HUDEP-2 (cell line): ENCODE measurements around the gene IFNLR1.
A peak's percentile ranks its signal among the peaks of the same experiment; 100 is the strongest.

Source experiments
- DNase-seq, 76 experiments: peaks; one replicate each; lab custom pipeline; 2025; ENCODE audit not compliant: unreplicated experiment in 76 of 76; lab: John Stamatoyannopoulos, UW

IFNLR1 gene

DNA sequence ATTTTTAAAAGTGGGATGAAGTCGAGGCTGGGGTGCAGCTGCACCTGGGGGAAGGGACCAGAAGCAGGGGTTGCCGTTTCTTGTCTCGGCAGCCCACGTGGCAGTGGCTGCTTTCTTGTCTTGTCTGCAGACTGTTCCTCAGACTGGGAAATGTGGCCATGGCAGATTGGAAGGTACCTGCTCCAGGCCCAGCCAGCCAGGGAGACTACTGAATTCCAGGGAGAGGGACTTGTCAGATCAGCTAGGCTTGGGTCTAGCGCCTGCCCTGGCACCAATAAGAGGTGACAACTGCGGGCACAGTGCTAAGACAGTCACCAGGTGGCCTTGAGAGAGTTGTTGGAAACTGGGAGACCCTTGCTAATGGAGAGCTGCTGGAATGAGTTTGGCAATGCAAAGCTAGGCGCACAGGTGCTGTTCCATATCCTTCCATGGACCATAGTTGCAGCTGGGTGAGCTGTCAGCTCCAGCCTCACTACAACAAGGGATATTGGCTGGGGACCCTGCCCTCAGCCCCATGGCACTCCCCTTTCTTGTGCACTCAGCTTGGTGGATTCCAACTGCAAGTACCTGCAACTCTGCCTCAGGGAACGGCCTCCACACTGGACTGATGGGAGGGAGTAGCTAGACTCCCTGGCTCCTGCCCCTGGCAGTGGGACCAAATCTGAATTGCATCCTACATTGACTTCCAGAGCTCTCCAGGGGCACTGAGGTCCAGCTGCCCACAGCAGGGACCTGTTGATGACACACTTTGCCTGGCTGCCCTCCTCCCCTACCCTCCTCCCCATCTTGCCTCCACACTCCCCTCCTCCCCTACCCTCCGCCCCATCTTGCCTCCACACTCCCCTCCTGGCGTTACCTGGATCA is 34.2 kb downstream of the IFNLR1 start:
- DNase-seq, result no peak

DNA sequence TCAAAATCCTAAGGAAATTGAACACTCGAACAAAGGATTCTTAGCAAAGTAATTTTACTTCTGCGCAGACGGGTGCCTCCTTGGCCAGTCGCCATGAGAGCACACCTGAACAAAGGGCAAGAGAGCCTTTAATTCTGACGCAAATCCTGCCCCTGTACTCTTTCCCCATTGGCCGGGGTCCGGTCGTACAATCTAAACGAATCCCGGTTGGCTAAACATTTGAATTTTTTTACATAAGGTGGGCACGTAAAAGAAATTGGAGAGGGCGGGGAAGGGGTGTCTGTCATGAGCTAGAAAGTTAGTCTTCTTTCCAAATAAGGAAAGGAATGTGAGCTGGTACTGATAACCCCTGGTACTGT is 35.9 kb downstream of the IFNLR1 start:
- DNase-seq, result no peak

DNA sequence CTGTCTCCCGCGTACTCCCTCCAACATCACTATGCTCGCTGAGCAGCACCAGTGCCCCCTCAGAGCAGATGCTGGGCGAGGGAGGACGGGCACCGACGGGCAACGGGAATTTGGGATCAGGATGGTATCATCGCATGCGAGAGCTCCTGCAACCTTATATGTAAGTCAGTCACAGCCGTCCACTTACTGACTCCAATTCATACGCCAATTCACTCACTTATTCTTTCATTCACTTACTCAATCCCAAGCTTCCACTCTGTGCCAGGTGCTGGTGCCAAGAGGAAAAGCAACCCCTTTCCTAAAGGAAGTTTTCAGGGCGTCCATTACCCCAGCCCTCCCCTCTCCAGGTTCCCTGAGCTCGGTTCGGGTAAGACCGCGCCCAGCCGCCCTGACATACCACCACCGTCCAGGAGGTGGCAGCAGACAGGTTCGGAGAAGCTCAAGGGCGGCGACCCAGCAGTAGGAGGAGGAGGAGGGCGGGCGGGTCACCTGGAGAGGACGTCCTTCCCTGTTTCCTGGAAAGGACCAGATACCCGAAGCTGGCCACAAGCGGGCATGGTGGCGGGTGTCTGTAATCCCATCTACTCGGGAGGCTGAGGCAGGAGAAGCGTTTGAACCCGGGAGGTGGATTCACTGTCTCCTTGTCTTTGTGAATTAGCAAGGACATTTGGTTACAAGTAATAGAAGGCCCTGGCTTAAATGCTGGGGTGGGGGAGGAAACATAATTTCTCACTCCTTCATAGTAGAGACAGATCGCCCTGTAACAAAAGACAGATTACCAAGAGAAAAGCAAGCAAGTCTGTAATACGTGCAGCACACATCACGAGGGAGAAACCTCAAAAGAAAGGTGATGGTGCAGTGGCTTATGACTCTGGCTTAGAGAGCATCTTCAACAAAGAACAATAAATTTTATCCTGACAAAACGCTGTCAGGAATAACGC is 36.6 kb downstream of the IFNLR1 start:
- peak in 72 of 76 experiments; percentile 1 to 83 (median 64) for DNase-seq

DNA sequence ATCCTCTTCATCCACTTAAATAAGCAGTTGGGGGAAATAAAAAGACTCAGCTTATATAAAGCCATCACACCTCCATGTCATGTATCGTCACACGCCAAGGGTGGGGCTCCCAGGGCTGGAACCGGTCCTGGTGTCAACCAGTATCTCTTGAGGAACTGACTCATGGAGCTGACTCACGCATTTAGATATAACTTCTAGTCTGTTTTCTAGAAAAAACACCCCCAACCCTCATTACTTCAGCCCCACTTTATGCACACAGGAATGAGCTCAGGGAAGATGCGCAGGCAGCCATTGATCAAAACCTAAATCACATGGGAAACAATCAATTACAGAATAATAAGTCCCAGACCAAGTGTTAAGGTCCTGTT is 37.2 kb downstream of the IFNLR1 start:
- DNase-seq, result peak in 59 of 76 experiments; percentile 6 to 70 (median 39)

DNA sequence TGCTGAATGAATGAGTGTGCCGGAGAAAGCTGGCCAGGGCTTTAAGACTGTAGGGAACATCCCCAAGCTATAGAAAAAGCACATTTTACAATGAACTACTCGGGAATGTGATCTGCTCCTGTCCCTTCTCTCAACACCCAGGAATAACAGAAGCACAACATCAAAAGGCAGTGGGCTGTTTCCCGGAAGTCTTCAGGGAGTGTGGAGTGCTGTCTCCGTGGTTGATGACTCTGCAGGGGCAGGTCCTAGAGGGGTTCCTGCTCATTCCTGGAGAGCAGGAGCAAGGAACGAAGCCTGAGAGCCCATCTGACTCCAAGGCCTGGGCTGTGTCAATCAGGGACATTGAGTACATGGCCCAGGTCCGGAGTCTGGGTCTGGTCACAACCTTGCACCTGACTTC is 39.3 kb downstream of the IFNLR1 start:
- DNase-seq, result no peak

DNA sequence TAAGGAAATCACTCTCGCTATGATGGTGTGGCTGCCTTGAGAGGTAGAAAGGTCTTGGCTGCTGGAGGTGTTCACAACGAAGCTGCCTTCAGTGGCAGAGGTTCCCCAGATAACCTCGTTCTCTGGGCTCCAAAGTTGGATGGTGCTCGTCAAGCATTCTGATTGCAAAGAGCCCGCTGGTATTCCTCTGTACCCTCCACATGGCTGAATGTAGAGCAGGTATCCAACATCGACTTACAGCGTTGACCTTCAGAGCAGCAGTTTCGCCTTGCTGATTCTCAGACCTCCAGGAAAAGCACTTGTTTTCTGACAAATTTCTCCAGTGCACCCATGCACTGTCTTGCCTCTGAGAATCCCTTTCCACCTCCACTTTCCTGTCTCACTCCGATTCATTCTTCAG is 39.9 kb downstream of the IFNLR1 start:
- no peak for DNase-seq

DNA sequence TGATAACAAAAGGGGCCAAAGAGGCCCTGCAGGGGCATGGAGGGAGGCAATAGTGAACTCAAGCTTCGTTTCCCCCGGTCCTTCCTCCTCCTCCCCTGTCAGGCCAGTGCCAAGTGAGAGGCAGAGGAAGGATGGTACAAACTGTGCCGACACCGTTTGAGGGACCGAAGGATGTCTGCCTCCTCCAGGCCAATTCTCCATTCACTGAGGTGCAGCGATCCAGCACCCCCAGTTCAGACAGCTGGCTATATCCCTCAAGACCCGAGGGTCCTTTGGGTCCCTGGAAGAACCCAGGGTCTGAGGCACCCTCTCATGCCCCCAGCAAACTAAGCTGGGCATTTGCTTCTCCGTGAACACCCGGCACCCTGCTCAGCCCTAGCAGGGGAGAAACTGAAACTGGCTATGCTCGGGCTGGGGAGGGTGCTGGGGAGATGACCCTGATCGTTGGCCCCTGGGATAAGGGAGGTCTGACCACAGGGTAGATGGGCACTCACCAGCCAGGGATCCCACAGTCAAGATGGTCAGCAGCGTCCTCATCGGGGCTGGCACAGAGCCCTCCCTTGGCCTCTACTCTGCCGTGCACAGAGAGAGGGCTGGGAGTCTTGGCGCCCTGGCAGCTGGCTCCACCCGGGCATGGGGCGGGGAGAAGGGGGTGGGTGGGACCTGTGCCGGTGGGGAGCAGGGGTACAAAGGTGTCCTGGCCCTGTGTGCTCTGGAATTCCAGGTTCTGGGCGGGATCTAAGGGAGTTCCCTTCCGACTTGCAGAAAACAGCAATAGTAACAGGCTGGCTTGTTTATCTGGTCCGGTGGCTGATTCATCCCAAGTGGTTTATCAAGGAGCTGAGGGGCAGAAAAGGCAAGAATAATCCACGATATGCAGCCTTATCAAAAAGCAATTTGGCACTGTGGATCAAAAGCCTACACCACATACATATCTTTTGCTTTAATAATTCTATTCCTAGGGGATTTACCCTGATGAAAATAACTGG is 44.2 kb downstream of the IFNLR1 start, which contains the start of gene IL22RA1:
Gene IL22RA1 (minus strand): TSS at position 595 of the 989 bp plus-strand sequence. CDS start 58 bp downstream, at position 537.
- DNase-seq, result no peak

DNA sequence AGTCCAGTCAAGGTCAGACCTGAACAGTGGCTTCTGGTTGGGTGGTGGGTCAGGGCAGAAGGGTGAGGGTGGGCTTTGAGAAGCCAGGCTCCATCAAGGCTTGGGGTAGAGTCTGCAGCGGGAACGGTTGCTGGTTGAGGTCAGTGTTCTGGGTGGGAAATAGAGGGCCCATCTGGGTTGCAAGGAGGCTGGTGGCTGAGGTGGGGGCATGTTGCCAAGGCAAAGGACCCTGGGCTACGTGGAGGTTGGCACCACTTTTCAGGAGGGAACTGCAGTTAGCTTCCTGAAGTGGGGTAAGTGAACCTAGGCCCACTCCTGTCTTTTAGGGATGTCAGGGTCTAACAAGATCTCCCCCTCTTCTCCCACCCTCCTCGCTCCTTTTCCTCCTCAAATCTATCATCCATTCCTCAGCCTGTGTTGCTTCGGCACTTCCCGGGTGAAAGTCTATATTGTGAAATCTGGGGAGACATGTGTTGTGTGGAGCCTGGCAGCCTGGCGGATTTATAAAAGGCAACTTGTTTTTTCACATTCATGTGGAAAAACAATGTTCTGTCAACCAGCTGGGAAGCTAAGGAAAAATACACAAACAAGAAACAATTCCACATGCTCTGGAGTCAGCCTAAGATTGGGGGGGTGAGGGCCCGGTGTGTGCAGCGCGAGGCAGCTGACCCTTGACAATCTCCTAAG is 45.6 kb downstream of the IFNLR1 start:
- no peak for DNase-seq

DNA sequence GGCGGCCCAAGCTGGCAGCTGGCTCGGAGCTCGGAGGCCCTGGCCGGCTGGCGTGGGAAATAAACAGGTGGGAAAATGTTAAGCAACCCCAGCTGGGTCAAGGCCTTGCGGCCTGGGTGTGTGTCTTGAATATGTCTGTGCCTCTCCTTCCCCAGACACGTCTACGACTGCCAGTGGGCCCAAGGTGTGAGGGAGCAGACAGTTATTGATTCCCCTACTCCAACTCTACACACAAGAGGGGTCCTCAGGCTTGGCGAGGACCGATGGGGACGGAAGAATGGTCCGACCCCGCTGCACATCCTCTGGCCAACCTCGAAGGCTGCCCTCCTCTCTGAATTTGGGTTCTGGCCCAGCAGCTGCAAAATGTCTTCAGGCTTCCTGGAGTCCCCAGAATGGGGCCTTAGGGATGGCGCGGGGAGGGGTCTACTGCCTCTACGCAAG is 46.3 kb downstream of the IFNLR1 start:
- DNase-seq, result no peak

DNA sequence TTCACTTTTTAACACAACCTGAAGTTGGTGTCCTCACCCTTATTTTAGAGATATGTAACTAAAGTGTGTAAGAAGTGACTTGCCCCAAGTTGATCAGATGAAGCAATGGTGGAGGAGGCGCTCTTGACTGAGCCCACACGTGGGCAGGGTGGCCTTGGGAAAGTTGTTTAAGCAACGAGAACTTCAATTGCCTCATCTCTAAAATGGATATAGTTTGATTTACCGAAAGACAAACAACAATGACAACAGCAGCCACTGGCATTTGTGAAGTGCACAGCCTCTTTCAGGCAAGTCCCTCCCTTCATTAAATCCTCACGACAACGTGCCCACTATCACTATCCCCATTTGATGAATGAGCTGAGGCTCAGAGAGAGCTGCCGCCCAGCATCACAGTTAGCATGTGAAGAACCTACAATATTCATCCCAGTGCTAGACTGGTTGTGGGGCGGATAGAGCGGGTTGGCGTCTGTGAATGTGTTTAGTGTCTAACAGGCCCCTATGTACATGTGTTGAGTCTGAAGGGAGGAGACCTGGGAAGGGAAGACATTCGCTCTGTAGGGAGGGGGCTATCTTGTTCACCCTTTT is 47.2 kb downstream of the IFNLR1 start:
- DNase-seq, result no peak

DNA sequence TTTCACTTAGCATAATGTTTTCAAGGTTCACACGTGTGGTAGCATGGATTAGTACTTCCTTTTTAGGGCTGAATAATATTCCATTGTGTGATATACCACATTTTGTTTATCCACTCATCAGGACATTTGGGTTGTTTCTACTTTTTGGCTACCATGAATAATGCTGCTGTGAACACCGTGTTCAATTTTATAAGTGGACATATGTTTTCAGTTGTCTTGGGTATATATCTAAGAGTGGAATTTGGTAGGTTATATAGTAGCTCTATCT is 47.9 kb downstream of the IFNLR1 start:
- DNase-seq, result no peak

DNA sequence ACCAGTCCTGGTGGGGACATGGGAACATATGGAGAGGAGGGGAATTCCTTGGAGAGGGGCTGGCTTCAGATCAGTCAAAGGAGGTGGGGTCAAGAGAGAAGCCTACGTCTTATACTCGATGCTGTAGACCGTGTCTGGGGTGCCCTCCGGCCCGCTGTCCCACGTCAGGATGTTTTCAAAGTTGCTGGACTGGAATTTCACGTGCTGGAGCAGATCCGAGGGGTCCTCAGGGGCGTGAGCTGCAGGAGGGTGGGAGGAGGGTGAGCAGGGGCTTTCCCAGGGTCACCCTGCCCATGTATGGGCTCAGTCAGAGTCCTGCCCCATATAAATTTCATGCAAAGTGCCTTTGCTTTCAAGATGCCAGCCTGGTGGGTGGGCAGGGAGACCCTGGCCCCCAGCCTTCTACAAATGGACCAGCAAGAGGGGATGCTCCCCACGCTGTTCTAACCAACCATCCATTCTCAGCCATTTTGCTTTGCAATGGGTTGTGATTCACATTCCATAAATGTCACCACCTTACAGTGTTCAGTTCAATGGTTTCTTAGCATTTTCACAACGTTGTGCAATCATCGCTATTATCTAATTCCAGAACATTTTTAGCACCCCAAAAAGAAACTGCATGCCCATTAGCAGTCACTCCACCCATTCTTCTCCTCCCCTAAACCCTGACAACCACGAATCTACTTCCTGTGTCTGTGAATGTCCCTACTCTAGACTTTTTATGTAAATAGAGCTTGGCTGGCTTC is 48.4 kb downstream of the IFNLR1 start:
- DNase-seq, result no peak

DNA sequence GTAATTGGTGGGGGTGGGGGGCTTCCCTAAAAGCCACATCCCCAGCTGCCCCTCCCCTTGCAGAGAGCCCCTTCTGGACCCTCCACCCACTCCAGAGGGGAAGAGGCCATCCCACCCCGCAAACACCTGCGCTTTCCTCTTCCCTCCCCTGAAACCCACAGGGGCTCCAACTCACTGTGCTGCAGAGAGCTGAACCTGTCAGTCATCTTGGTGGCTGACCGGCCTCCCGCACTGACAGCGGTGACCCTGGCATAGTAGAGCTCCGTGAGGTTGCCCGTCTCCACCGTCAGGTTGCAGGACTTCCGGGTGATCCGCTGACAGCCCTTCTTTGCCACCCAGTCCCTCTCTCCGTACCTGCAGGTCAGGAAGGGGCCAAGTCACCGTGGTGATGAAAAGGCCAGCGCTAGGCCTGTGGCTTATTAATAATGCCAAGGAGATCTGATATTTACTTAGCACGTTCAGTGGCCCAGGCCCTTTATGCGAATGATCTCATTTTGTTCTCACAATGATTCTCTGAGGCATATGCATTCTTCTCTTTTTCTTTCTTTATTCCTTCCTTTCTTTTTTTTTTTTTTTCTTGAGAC is 50.0 kb downstream of the IFNLR1 start:
- no peak for DNase-seq

DNA sequence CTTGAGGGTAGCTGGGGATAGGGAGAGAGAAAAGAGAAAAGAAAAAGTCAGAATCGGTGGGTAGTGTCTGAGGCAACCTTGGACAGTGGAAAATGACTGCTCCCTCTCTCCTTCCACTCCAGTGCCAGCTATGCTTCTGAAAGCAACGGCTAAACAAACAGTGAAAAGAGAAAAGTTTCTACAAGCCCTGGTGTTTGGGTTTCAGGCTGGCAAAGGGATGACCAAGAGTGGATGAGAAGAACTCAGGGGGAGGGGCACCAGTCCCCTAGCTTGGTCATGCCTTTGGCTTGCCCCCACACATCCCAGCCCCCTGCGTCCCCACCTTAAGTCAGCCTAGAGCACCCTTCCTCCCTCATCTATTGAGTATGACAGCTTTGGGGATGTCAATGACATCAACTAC is 52.7 kb downstream of the IFNLR1 start:
- no peak for DNase-seq

DNA sequence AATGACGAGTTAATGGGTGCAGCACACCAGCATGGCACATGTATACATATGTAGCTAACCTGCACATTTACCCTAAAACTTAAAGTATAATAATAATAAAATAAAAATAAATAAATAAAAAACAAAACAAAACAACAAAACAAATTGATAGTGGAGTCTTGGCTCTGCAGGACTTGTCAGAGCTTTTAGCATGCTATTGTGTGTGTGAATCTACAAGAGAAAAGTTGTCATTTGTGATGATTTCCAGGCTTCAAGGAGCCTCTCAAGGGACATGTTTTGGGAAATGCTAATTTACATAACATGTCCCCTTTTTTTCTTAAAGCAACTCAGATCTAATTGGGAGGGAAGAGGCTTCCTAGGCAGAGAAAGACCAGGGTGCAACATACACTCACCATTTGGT is 53.3 kb downstream of the IFNLR1 start:
- no peak for DNase-seq

DNA sequence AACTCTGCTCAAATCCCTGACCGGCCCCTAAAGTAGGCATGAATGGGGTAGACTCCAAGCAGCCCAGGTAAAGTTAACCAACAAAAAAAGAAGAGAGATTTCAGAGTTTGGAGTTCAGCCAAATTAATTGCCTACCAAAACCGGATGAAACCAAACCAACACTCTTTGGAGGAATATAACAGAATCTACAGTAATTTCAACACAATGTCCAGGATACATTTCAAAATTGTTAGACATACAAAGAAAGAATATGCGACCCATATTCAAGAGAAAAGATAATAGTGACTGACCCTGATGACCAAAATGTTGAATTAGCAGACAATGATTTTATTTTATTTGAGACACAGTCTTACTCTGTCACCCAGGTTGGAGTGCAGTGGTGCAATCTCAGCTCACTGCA is 56.7 kb downstream of the IFNLR1 start:
- DNase-seq, result no peak

DNA sequence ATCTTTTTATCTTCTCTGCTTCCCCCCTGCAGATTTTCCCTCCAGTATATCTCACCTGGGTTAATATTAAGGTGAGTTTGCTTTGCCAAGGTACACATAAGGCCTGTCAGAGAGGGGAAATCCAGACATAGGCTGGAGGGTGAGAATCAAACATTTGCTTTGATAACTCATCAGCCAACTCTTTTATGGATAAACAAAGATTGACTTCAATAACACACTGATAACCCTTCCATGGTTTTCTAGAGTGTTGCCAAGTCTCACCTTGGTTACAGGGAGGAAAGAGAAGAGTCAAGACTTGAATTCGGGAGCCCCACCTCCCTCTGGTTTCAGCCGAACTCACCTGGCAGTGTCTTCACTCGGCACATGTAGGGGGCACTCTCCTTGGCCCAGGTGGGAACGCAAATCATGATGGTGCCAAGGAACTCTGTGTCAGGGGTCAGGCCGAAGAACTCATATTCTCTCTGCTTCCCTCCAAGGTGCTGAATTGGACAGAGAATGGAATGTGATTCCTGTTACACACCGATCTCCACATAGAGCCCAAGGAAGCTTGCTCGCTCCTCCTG is 59.2 kb downstream of the IFNLR1 start:
- DNase-seq, result no peak

DNA sequence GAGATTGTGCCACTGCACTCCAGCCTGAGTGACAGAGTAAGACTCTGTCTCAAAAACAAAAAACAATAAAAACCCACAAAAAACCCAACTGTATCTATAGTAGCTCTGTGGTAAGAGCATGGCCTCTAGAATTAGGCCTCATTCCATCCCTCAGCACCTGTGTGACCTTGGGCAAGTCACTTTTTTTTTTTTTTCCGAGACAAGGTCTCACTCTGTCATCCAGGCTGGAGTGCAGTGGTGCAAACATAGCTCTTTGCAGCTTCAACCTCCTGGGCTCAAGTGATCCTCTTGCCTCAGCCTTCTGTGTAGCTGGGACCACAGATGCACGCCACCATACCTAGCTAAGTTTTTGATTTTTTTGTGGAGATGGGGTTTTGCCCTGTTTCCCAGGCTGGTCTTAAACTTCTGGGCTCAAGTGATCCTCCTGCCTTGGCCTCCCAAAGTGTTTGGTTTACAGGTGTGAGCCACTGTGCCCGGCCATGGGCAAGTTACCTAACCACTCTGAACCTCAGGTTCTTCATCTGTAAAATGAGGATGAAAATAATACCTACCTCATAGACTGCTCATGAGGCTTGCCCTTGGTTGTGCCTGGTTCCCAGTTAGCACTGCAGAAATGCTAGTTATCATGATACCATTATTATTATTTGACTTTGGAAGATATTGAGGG is 59.8 kb downstream of the IFNLR1 start:
- DNase-seq, result no peak
